ENCODE results near the gene NFATC2IP. TPM values are rescaled to one million over a fixed set of nuclear protein-coding genes. Genes with fewer than 3 reads are reported as not detected.

Gene NFATC2IP
- total and polyA plus RNA-seq, 9 of the 15 experiments (the other 6 are each of a cell fraction or from before 2014, with no cell fraction given), result 15.6 to 106 (median 46.9) TPM

GRCh38 chr16:28935346-28935745 lies 15.4 kb upstream of the NFATC2IP start:
- in situ Hi-C loops (cut with MboI) (loop anchor here (25.0 kb wide), 1 partner anchor 498 kb away; no protein-coding TSS in a partner anchor), intact Hi-C loops (cut with micrococcal nuclease) (loop anchor here (5.0 kb wide), 1 partner anchor 53 kb away; no protein-coding TSS in a partner anchor)
- no TSS peak for BruUV-seq (replicated peaks)
- H4K20me1 ChIP-seq (replicated peaks; ENCODE audit: control insufficient read depth, insufficient read depth, low read length), result no peaks in the 10 kb centered on the region
- no peak overlapping the region; the same call in 1 of the 2 replicates for H2AFZ ChIP-seq (ENCODE audit: low read depth, low read length)
- H3K9ac ChIP-seq (ENCODE audit: insufficient read depth in 1 of 2, low read depth in 2 of 2, low read length in 2 of 2), result peak overlapping the region; percentile 68 to 70; a peak in 3 of 4 replicates
- peak overlapping the region; percentile 98 for H3K4me2 ChIP-seq (ENCODE audit: insufficient read depth, low read length)
- ChIA-PET POLR2A (interaction anchor here (0.6 kb wide), 2 partner anchors 72 to 616 kb away, joined by 3 read pairs; partner anchors contain the start of gene SH2B1), CTCF (ENCODE audit: low intra/inter-chr PET ratio) (no interaction called here)
- no peaks in the 10 kb centered on the region for H3K27me3 ChIP-seq (ENCODE audit: control insufficient read depth in 2 of 2, insufficient read depth in 2 of 2, low read length in 2 of 2)
- peak overlapping the region; percentile 48 for H3K4me3 ChIP-seq
- FAIRE-seq (peak; percentile 72), DNase-seq (ENCODE audit: extremely low read depth in 1 of 4, low spot score in 3 of 4) (peak in 2 of 4 experiments; percentile 42 to 51), ATAC-seq (no peak)
- no peaks in the 10 kb centered on the region for H3K9me3 ChIP-seq (replicated peaks; ENCODE audit: control insufficient read depth, insufficient read depth, low read depth, low read length)
- H3K4me1 ChIP-seq (replicated peaks in 1 of 2; ENCODE audit: control insufficient read depth in 2 of 2, insufficient read depth in 2 of 2, low read length in 2 of 2), result peaks cover 8 to 48% of the 10 kb centered on the region in 2 experiments; a peak in 4 of 5 replicates
- H3K36me3 ChIP-seq (ENCODE audit: control insufficient read depth, insufficient read depth, low read length), result no peaks in the 10 kb centered on the region
- 58% methylated on average over 4 of the region's 4 CpGs for WGBS (ENCODE audit: insufficient coverage, low coverage, missing lambda C conversion rate)
- H3K27ac ChIP-seq (ENCODE audit: extremely low read depth, low read depth, low read length), result no peak overlapping the region
- H3K79me2 ChIP-seq (ENCODE audit: control insufficient read depth, insufficient read depth, low read length), result peaks cover 9% of the 10 kb centered on the region
- no peaks in the 10 kb centered on the region for H3K9me1 ChIP-seq (ENCODE audit: control insufficient read depth, insufficient read depth, low read length)
- TF ChIP-seq PTTG1 (tag; IDR thresholded peaks at IDR 0.05; ENCODE audit: low read depth), result no peak
- TF ChIP-seq ZNF124 (CRISPR knock-in tag; IDR thresholded peaks at IDR 0.05), result no peak
- TF ChIP-seq NFRKB (IDR thresholded peaks at IDR 0.05; ENCODE audit: low read depth), result no peak
- TF ChIP-seq EHMT2 (IDR thresholded peaks at IDR 0.05), result 0 out of 2 replicates have a peak, but pooled peaks have one; percentile 44
- TF ChIP-seq POLR2A (conservative IDR thresholded peaks at IDR 0.05), result no peak
- TF ChIP-seq, protein P1, sequence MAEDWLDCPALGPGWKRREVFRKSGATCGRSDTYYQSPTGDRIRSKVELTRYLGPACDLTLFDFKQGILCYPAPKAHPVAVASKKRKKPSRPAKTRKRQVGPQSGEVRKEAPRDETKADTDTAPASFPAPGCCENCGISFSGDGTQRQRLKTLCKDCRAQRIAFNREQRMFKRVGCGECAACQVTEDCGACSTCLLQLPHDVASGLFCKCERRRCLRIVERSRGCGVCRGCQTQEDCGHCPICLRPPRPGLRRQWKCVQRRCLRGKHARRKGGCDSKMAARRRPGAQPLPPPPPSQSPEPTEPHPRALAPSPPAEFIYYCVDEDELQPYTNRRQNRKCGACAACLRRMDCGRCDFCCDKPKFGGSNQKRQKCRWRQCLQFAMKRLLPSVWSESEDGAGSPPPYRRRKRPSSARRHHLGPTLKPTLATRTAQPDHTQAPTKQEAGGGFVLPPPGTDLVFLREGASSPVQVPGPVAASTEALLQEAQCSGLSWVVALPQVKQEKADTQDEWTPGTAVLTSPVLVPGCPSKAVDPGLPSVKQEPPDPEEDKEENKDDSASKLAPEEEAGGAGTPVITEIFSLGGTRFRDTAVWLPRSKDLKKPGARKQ (CRISPR knock-in tag; IDR thresholded peaks at IDR 0.05), result no peak
- TF ChIP-seq SMARCA4 (IDR thresholded peaks at IDR 0.05), result peak; percentile 44; the same call in 1 of the 2 replicates
- TF ChIP-seq NFYB (IDR thresholded peaks at IDR 0.05; ENCODE audit: extremely low read depth, insufficient read length), result no peak
- 0 out of 2 replicates have a peak, but pooled peaks have one; percentile 28 for TF ChIP-seq ZNF512 (tag; IDR thresholded peaks at IDR 0.05)
- TF ChIP-seq ZNF584 (CRISPR knock-in tag; IDR thresholded peaks at IDR 0.05; ENCODE audit: low read depth), result no peak
- peak; percentile 13 for TF ChIP-seq MEIS2 (IDR thresholded peaks at IDR 0.05; ENCODE audit: partially characterized antibody)
- TF ChIP-seq STAT5B (CRISPR knock-in tag; IDR thresholded peaks at IDR 0.05), result no peak
- TF ChIP-seq PML (IDR thresholded peaks at IDR 0.05; ENCODE audit: low read length), result no peak
- TF ChIP-seq FIP1L1 (IDR thresholded peaks at IDR 0.05; ENCODE audit: low read depth, low read length, poor library complexity, severe bottlenecking), result no peak
- peak; percentile 78 for TF ChIP-seq JUND (IDR thresholded peaks at IDR 0.05; ENCODE audit: borderline replicate concordance, low read depth, low read length)
- peak; percentile 43; the same call in 1 of the 3 replicates for TF ChIP-seq JUND (tag; IDR thresholded peaks at IDR 0.05; ENCODE audit: borderline replicate concordance, low read depth, low read length)
- TF ChIP-seq, protein P2, sequence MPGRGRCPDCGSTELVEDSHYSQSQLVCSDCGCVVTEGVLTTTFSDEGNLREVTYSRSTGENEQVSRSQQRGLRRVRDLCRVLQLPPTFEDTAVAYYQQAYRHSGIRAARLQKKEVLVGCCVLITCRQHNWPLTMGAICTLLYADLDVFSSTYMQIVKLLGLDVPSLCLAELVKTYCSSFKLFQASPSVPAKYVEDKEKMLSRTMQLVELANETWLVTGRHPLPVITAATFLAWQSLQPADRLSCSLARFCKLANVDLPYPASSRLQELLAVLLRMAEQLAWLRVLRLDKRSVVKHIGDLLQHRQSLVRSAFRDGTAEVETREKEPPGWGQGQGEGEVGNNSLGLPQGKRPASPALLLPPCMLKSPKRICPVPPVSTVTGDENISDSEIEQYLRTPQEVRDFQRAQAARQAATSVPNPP (IDR thresholded peaks at IDR 0.05; ENCODE audit: borderline replicate concordance, insufficient read depth, insufficient read length), result no peak
- no peak for TF ChIP-seq NFIC (IDR thresholded peaks at IDR 0.05)
- TF ChIP-seq, protein P3, sequence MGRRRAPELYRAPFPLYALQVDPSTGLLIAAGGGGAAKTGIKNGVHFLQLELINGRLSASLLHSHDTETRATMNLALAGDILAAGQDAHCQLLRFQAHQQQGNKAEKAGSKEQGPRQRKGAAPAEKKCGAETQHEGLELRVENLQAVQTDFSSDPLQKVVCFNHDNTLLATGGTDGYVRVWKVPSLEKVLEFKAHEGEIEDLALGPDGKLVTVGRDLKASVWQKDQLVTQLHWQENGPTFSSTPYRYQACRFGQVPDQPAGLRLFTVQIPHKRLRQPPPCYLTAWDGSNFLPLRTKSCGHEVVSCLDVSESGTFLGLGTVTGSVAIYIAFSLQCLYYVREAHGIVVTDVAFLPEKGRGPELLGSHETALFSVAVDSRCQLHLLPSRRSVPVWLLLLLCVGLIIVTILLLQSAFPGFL (CRISPR knock-in tag; IDR thresholded peaks at IDR 0.05), result no peak
- TF ChIP-seq BCL6 (CRISPR knock-in tag; IDR thresholded peaks at IDR 0.05), result no peak

All from K562 (cell line).